Measurements from ENCODE around the gene DNAH1.
A peak's percentile ranks its signal among the peaks of the same experiment; 100 is the strongest.

GRCh38 chr3:52379610-52380009, 63.5 kb downstream of the DNAH1 start:
- TF ChIP-seq CTCF (IDR thresholded peaks at IDR 0.05 in 8 of 11, conservative IDR thresholded peaks at IDR 0.05 in 3 of 11) (no peak), POLR2AphosphoS5 (IDR thresholded peaks at IDR 0.05) (peak in 1 of 3 donors; percentile 15)
